ENCODE data around the gene ACYP1.

Gene ACYP1

DNA sequence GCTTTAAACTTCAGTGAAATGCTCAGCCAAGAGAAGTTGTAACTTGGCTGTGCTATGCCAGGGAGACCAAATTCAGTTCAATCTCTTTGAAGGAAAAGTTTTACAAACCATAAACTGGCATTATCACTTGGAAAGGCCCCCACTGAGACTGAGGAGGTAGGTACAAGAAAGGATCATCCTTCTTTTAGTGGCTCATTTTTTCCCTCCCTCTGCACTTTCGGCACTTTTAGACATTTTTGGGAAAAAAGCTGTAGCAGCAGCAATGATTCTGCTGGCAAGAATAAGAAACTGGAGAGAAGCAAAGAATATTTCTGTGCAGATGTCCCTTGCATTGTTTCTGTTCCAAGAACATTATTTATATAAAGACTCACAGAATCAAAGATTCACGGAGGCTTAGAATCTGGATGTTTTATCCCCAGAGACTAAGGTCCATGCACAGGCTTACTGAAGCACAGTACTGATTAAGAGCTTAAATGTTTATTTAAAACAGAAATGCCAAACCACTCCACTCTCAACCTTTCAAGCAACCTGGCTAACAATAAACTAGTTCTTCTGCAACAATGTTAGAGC lies 17.9 kb upstream of the ACYP1 start:
- no peak overlapping the region for H3K27ac ChIP-seq (replicated peaks)
- H3K27me3 ChIP-seq (ENCODE audit: insufficient read depth, poor library complexity, severe bottlenecking), result no peaks in the 10 kb centered on the region
- no peak for TF ChIP-seq SPI1 (IDR thresholded peaks at IDR 0.05; ENCODE audit: borderline replicate concordance, low read depth)
- no peak for TF ChIP-seq GABPA (IDR thresholded peaks at IDR 0.05; ENCODE audit: low read depth)
- H3K4me3 ChIP-seq (replicated peaks; ENCODE audit: insufficient read depth, low read length), result no peak overlapping the region
- DNase-seq (ENCODE audit: low read depth in 1 of 2, low spot score in 1 of 2), result no peak

DNA sequence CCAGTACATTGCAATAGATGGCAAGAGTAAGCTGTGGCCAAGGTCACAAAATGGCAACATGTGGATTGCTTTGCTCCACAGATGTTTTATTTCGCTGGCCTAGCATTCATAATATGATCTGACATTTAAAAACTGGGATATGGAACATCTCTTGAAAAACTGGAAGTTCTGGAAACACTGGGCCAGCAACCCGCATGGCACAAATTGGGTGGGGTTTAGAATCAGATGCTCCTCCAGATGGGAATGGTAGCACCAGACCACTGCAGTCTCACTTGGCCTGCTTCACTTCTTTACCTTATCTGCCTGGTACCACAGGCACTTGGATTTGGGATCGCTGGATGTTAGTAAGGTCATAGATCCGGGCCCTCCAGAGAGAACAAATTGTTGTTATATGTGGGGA lies 15.7 kb upstream of the ACYP1 start:
- Histone ChIP-seq H3K27ac (replicated peaks) (no peak overlapping the region), H3K27me3 (ENCODE audit: insufficient read depth, poor library complexity, severe bottlenecking) (no peaks in the 10 kb centered on the region), H3K4me3 (replicated peaks; ENCODE audit: insufficient read depth, low read length) (no peak overlapping the region)
- TF ChIP-seq, protein P1, sequence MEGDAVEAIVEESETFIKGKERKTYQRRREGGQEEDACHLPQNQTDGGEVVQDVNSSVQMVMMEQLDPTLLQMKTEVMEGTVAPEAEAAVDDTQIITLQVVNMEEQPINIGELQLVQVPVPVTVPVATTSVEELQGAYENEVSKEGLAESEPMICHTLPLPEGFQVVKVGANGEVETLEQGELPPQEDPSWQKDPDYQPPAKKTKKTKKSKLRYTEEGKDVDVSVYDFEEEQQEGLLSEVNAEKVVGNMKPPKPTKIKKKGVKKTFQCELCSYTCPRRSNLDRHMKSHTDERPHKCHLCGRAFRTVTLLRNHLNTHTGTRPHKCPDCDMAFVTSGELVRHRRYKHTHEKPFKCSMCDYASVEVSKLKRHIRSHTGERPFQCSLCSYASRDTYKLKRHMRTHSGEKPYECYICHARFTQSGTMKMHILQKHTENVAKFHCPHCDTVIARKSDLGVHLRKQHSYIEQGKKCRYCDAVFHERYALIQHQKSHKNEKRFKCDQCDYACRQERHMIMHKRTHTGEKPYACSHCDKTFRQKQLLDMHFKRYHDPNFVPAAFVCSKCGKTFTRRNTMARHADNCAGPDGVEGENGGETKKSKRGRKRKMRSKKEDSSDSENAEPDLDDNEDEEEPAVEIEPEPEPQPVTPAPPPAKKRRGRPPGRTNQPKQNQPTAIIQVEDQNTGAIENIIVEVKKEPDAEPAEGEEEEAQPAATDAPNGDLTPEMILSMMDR (IDR thresholded peaks at IDR 0.05; ENCODE audit: insufficient read depth, low read length), result no peak
- no peak for TF ChIP-seq SPI1 (IDR thresholded peaks at IDR 0.05; ENCODE audit: borderline replicate concordance, low read depth)
- no peak for TF ChIP-seq GABPA (IDR thresholded peaks at IDR 0.05; ENCODE audit: low read depth)
- TF ChIP-seq, protein P2, sequence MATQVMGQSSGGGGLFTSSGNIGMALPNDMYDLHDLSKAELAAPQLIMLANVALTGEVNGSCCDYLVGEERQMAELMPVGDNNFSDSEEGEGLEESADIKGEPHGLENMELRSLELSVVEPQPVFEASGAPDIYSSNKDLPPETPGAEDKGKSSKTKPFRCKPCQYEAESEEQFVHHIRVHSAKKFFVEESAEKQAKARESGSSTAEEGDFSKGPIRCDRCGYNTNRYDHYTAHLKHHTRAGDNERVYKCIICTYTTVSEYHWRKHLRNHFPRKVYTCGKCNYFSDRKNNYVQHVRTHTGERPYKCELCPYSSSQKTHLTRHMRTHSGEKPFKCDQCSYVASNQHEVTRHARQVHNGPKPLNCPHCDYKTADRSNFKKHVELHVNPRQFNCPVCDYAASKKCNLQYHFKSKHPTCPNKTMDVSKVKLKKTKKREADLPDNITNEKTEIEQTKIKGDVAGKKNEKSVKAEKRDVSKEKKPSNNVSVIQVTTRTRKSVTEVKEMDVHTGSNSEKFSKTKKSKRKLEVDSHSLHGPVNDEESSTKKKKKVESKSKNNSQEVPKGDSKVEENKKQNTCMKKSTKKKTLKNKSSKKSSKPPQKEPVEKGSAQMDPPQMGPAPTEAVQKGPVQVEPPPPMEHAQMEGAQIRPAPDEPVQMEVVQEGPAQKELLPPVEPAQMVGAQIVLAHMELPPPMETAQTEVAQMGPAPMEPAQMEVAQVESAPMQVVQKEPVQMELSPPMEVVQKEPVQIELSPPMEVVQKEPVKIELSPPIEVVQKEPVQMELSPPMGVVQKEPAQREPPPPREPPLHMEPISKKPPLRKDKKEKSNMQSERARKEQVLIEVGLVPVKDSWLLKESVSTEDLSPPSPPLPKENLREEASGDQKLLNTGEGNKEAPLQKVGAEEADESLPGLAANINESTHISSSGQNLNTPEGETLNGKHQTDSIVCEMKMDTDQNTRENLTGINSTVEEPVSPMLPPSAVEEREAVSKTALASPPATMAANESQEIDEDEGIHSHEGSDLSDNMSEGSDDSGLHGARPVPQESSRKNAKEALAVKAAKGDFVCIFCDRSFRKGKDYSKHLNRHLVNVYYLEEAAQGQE (IDR thresholded peaks at IDR 0.05; ENCODE audit: insufficient replicate concordance, low read depth), result no peak
- TF ChIP-seq POLR2AphosphoS5 (IDR thresholded peaks at IDR 0.05; ENCODE audit: low read depth), result no peak
- no peak for DNase-seq (ENCODE audit: low read depth in 1 of 2, low spot score in 1 of 2)

DNA sequence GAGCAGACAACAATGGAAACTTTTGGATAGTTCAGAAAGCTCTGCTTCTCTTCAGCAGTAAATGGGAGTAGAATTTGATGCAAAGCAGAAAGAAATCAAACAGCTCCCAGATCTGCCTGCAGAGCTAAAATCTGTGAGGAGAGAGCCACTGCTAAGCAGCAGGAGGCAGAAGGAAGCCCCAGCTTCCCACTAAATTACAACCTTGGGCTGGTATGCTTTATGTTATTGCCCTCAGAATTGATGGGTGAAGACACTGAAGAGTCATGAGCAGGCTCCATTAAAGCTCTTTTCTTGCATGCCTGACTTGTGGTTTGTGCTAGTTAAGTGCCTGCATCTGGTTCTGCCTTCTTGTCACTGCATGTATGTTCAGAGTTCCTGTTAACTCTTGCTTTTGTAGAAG lies 14.0 kb upstream of the ACYP1 start:
- no peak for DNase-seq (ENCODE audit: low read depth in 1 of 2, low spot score in 1 of 2)
- Histone ChIP-seq H3K27me3 (ENCODE audit: insufficient read depth, poor library complexity, severe bottlenecking) (no peaks in the 10 kb centered on the region), H3K27ac (replicated peaks) (no peak overlapping the region), H3K4me3 (replicated peaks; ENCODE audit: insufficient read depth, low read length) (no peak overlapping the region)
- TF ChIP-seq GABPA (IDR thresholded peaks at IDR 0.05; ENCODE audit: low read depth), result no peak
- no peak for TF ChIP-seq SPI1 (IDR thresholded peaks at IDR 0.05; ENCODE audit: borderline replicate concordance, low read depth)
- no peak for TF ChIP-seq POLR2AphosphoS5 (IDR thresholded peaks at IDR 0.05; ENCODE audit: low read depth)
- TF ChIP-seq, protein P2 (IDR thresholded peaks at IDR 0.05; ENCODE audit: insufficient replicate concordance, low read depth), result no peak
- TF ChIP-seq, protein P1 (IDR thresholded peaks at IDR 0.05; ENCODE audit: insufficient read depth, low read length), result no peak

DNA sequence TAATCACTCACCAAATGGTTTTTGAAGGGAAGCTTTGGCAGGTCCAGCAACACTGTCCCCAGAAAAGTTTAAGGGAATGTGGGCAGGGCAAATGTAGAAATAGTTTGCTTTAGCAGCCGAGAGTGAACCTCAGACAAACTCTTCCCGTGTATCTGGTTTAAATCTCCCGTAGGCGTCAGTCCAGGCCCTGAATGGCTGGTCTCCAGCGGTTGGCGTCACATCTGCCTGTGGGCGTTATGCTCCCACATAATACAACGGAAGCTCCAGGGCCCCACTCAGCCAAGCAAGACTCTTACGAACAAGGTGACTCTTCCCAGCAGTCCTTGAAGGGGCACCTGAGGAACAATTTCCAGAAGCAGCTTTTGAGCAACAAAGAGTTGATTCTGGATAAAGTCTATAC lies 6.6 kb upstream of the ACYP1 start:
- DNase-seq (ENCODE audit: low read depth in 1 of 2, low spot score in 1 of 2), result no peak
- H3K27ac ChIP-seq (replicated peaks), result no peak overlapping the region
- H3K27me3 ChIP-seq (ENCODE audit: insufficient read depth, poor library complexity, severe bottlenecking), result no peaks in the 10 kb centered on the region
- no peak overlapping the region for H3K4me3 ChIP-seq (replicated peaks; ENCODE audit: insufficient read depth, low read length)
- TF ChIP-seq, protein P1 (IDR thresholded peaks at IDR 0.05; ENCODE audit: insufficient read depth, low read length), result no peak
- TF ChIP-seq POLR2AphosphoS5 (IDR thresholded peaks at IDR 0.05; ENCODE audit: low read depth), result no peak
- TF ChIP-seq GABPA (IDR thresholded peaks at IDR 0.05; ENCODE audit: low read depth), result no peak
- TF ChIP-seq, protein P2 (IDR thresholded peaks at IDR 0.05; ENCODE audit: insufficient replicate concordance, low read depth), result no peak
- no peak for TF ChIP-seq SPI1 (IDR thresholded peaks at IDR 0.05; ENCODE audit: borderline replicate concordance, low read depth)
